NK-92 (cell line): ENCODE measurements around the gene KLB.
A peak's percentile ranks its signal among the peaks of the same experiment; 100 is the strongest.
"Not testable (repeated sequence)": the region's sequence is repeated elsewhere in the genome, so short reads cannot be mapped to it uniquely, and the experiment has no call there.

Experiments used
- DNase-seq: peaks from one replicate; lab custom pipeline; 2025; ENCODE audit not compliant: unreplicated experiment; lab: John Stamatoyannopoulos, UW

KLB gene

GRCh38 chr4:39406763-39407583, at the start of gene KLB:
Gene KLB (plus strand): TSS chr4:39406930. CDS start chr4:39406950, 20 bp downstream.
- no peak for DNase-seq

- no peak for DNase-seq
These were observed 49.7 kb upstream of the KLB start for GRCh38 chr4:39357002-39357401.

GRCh38 chr4:39360611-39361010, 46.1 kb upstream of the KLB start:
- DNase-seq = not testable (repeated sequence)

DNA sequence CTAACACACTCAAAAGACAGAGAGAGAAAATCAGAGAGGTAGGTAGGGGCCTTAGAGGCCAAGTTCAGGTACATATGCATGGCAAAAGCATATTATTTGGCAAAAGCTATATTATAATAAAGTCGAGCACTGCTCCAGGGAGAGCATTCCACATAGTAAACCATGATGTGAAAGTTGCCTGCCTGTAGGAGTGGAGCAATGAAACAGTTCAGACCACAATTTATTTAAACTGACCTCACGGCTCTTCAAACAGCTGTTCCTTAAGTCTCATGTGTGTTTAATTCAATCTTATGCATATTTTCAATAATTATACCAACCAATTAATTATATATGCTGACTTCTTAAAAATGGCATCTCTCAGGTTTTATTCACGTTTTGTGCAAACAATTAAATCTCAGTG, 43.9 kb upstream of the KLB start:
- no peak for DNase-seq

DNA sequence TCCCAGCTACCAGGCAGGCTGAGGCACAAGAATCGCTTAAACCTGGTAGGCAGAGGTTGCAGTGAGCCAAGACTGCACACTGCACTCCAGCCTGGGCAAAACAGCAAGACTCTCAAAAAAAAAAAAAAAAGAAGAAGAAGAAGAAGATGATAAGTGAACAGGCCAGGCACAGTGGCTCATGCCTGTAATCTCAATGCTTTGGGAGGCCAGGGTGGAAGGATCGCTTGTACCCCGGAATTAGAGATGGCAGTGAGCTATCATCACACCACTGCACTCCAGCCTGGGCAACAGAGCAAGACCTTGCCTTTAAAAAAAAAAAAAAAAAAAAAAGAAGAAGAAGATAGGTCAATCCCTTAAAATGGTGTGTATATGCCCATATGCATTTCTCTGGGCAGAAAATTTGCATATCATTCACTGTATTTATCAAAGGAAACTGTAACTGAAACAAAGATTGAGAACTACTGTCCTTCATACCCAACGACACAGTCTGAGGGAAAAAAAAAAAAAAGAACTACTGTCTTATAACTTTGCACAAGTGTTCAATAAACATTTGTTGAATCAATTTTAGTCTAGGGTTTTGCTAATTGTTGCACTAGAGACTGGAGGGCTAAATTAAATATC, 42.8 kb upstream of the KLB start:
- DNase-seq = no peak

GRCh38 chr4:39365360-39365759, 41.4 kb upstream of the KLB start:
- DNase-seq = no peak

DNA sequence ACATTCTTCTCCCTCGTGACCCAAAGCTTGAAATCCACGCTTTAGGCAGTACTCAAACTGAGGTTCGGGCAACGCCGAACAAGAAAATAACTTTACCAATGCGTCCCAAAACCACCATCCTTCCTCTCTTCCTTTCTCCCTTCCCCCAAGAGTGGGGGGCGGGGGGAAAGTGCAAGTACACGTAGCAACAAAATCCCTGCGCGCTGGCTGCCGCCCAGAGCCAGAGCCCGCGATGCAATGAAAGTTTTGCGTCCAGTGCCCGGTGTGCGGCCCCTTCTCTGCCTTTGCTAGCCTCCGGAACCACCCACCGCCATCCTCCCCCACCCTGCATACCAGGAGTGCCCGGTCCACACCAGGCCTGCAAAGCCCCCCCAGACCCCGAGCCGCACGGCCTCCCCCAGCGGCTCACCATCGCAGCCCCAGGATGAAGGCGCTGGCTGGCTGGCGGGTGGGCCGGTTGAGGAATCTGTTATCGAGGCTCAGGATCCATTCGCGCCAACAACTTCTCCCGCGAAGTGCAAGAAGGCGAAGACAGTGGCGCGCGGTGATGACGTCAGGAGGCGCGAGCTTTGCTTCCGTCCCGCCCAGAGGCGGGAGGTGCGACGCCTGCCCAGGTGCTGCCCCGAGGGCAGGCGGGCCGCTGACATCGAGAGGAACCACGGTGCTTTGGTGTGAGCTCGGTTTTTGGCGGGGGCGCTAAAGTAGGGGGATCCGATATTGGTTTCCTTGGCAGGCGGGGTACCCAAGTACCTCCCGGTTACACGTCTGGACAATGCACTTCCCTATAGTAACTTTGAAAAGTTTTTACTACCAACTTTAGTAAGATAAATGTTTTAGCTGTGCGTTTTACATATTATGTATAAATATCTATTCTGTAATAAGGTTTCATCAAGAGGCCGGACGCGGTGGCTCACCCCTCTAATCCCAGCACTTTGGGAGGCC, 40.6 kb upstream of the KLB start, which contains the start of gene RFC1:
TSS of gene RFC1 (minus strand) at position 533 of the 942 bp plus-strand sequence. CDS start at position 412, 121 bp downstream.
- DNase-seq = peak; percentile 59

- DNase-seq = no peak
These were observed 39.6 kb upstream of the KLB start for GRCh38 chr4:39367166-39367565.

GRCh38 chr4:39369301-39369700, 37.4 kb upstream of the KLB start:
- no peak for DNase-seq

DNA sequence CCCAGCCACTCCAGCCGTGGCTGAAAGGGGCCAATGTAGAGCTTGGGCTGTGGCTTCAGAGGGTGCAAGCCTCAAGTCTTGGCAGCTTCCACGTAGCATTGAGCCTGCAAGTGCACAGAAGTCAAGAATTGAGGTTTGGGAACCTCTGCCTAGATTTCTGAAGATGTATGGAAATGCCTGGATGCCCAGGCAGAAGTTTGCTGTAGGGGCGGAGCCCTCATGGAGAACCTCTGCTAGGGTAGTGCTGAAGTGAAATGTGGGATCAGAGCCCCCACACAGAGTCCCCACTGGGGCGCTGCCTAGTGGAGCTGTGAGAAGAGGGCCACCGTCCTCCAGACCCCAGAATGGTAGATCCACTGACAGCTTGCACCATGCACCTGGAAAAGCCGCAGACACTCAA, 35.5 kb upstream of the KLB start:
- DNase-seq = not testable (repeated sequence)

- DNase-seq = no peak
These were observed 31.3 kb upstream of the KLB start for GRCh38 chr4:39375478-39375877.

DNA sequence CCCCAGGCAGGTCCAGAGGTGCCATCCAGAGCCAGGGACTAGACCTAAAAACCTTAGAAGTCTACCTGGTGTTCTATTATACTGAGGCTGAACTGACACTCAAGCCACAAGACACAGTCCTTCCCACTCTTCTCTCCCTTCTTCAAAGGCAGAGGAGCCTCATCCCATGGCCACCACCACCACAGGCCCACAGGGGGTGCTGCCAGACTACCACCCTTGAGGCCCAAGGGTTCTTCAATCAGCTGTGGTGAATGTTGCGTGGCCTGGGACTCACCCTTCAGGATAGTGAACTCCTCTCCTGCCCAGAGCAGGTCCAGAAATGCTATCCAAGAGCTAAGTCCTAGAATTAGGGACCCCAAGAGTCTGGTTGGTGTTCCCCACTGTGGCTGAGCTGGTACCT, 23.0 kb upstream of the KLB start:
- no peak for DNase-seq

GRCh38 chr4:39384563-39384962, 22.2 kb upstream of the KLB start:
- DNase-seq = no peak

DNA sequence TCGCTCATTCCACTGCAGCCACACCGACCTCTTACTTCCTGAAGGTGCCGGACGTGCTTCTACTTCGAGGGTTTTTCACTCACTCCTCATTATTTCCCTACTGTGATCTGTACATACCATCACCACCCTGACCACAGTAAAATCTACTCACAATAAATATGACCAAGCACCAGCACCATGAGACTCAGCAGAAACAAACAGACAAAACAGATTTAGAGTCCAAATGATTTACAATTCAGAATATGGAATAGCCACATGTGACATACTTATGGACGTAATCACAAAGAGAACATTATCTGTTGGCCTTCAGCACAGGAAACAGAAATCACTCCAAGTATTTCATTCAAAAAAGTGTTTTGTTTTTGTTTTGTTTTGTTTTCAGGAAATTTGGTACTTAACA, 16.1 kb upstream of the KLB start:
- DNase-seq = no peak

- no peak for DNase-seq
These were observed 12.0 kb upstream of the KLB start for GRCh38 chr4:39394706-39395105.

GRCh38 chr4:39401640-39402039, 5.1 kb upstream of the KLB start:
- DNase-seq = not testable (repeated sequence)

- DNase-seq = no peak
These were observed 805 bp downstream of the KLB start for GRCh38 chr4:39407584-39407885.

DNA sequence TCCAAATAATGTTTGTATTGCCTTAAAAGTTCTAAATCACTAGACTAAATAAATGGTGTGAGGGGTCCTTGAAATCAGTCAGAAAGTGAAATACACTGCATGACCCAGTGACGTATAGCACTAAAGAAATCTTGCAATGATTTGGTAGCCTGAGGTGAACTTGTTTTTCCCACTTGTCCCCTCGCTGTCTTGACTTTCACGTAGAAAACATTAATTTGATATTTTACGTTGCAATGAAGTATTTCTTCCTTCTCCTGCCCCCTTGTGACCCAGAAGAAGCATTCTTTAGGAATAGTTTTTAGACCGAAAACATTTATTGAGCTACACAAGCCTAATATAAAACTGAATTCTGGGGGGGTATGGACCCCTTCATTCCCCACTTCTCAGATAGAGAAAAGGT, 3.7 kb downstream of the KLB start:
- no peak for DNase-seq

DNA sequence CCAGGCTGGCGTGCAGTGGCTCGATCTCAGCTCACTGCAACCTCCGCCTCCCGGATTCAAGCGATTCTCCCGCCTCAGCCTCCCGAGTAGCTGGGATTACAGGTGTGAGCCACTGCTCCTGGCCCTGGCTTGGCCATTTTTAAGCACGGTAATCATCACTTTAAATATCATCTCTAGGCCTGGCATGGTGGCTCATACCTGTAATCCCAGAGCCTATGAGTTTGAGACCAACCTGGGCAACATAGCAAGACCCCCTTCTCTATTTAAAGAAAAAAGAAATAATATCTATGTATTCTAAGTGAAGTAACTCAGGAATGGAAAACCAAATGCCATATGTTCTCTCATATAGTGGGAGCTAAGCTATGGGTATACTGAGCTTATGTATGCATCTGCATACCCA, 4.8 kb downstream of the KLB start:
- not testable (repeated sequence) for DNase-seq

DNA sequence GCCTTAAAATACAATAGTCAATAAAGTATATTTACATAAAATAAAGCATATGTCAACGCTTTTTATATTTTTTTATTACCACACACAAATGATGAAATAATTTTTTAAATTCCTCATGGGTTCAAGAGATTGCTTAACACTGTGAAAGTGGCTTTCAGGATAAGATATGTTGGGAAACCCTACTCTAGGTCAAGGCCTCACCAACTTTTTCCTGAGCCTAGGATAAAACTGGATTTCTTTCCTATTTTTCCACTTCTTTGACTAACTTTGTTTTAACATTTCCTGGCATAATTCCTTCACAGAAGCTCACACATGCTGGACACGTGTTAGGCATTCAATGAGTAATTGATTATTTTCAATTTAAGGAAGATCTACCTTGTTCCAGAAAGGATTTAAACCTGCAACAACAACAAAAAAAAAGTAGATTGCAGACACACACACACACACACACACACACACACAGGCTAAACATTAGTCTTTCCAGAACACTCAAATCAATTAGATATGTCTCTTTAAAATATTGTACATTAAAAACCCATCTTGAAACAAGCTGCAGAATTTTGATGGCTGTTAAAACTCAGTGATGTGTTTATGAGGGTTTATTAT, 9.1 kb downstream of the KLB start:
- DNase-seq = no peak

GRCh38 chr4:39422247-39422646, 15.5 kb downstream of the KLB start:
- DNase-seq = no peak
